Measurements from ENCODE around the gene SRSF2.
"Not testable (repeated sequence)": the region's sequence is repeated elsewhere in the genome, so short reads cannot be mapped to it uniquely, and the experiment has no call there.

The SRSF2 gene

DNA sequence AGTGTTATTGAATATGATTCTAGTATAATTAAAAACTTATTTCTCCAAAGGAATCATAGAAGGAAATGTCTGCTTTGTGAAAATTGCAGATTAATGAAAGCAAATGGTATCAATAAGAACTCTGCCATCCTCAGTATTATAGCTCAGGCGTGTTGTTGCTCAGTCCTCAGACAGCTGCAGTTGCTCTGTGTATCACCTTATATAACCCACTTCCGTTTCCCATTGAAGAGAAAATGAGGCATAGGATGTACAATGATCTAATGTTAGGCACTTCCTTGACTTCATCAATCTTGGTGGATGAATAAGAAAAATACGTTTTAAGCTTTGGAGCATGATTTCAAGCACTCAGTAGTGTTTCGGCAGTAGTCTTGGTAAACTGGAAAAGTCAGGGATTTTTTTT lies 14.9 kb upstream of the SRSF2 start:
- DNase-seq = no peak
- in situ Hi-C loops (cut with HindIII; ENCODE audit: low pct_ligation_motif_present, low sequenced_read_pairs) = no loop called here
- no peak overlapping the region for H3K4me3 ChIP-seq (ENCODE audit: low read depth, low read length)
- no peaks in the 10 kb centered on the region for H3K27me3 ChIP-seq (replicated peaks)
- peaks cover 3% of the 10 kb centered on the region for H3K36me3 ChIP-seq (replicated peaks)
- H3K27ac ChIP-seq = no peak overlapping the region
- TF ChIP-seq, protein P1, sequence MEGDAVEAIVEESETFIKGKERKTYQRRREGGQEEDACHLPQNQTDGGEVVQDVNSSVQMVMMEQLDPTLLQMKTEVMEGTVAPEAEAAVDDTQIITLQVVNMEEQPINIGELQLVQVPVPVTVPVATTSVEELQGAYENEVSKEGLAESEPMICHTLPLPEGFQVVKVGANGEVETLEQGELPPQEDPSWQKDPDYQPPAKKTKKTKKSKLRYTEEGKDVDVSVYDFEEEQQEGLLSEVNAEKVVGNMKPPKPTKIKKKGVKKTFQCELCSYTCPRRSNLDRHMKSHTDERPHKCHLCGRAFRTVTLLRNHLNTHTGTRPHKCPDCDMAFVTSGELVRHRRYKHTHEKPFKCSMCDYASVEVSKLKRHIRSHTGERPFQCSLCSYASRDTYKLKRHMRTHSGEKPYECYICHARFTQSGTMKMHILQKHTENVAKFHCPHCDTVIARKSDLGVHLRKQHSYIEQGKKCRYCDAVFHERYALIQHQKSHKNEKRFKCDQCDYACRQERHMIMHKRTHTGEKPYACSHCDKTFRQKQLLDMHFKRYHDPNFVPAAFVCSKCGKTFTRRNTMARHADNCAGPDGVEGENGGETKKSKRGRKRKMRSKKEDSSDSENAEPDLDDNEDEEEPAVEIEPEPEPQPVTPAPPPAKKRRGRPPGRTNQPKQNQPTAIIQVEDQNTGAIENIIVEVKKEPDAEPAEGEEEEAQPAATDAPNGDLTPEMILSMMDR (IDR thresholded peaks at IDR 0.05; ENCODE audit: low read depth, low read length, missing control alignments) = no peak

DNA sequence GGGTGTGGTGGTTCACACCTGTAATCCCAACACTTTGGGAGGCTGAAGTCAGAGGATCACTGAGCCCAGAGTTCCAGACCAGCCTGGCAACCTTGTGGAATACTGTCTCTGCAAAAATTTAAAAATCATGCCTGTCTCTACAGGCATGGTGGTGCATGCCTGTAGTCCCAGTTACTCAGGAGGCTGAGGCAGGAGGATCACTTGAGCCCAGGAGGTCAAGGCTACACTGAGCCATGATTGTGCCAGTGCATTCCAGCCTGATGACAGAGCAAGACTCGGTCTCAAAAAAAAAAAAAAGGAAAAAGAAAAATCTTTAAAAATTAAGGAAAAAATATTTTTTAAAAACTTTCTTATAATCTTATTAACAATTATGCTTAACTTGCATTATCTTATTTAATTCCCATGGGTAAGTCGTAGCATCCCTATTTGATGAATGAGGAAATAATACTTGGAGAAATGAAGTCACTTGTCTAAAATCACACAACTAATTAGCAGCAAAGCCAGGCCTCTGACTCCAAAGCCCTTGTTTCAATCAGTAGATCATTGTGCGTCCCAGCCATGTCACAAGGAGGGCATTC lies 14.4 kb upstream of the SRSF2 start:
- Histone ChIP-seq H3K36me3 (replicated peaks) (peaks cover 3% of the 10 kb centered on the region), H3K27me3 (replicated peaks) (no peaks in the 10 kb centered on the region), H3K4me3 (ENCODE audit: low read depth, low read length) (no peak overlapping the region), H3K27ac (no peak overlapping the region)
- TF ChIP-seq, protein P1 (IDR thresholded peaks at IDR 0.05; ENCODE audit: low read depth, low read length, missing control alignments) = no peak
- DNase-seq = no peak
- in situ Hi-C loops (cut with HindIII; ENCODE audit: low pct_ligation_motif_present, low sequenced_read_pairs) = no loop called here

DNA sequence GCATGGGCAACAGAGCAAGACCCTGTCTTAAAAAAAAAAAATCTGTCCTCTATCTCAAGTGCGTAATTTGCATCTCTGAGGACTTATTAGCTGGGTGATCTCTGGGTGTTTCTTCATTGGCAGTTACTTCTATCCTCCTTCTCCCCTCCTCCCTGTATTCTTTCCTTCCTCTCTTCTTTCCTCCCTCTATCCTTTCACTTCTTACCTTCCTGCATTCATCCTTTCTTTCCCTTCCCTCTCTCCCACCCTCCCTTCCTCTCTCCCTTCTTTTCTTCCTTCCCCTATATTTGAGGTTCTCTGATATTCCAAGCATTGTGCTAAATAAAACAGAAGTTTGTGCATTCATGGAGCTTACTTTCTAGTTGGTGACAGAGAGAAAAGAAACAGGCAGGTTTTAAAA lies 11.5 kb upstream of the SRSF2 start:
- in situ Hi-C loops (cut with HindIII; ENCODE audit: low pct_ligation_motif_present, low sequenced_read_pairs) = no loop called here

DNA sequence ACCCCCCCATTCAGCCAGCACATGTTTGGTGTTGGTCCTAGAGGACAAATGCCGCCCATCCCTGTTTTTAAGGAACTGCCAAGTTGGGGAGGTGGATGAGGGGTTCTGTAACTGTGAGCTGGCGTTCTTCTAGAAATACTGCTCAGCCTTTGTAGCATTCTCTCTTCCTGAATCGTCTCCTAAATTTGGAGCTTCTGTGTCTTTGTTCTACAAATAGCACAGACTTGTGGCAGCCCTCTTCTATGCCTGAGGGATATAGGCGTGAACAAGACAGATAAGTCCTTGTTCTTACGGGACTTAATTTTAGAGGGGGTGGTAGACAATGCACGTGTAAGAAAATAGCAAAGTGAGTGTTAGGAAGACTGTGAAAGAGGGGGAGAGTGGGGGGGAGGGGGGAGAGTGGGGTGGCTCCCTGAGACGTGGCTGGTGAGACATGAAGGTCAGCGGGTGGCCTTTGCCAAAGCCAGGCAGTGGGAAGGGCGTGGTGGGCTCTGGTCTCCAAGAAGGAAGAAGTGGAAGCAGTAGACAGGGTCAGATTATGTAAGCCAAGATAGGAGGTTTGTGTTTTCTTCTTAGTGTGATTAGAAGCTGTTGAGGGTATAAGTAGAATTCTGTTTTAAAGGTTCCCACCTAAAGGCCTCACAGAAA lies 10.7 kb upstream of the SRSF2 start:
- Histone ChIP-seq H3K27me3 (replicated peaks) (no peaks in the 10 kb centered on the region), H3K4me3 (ENCODE audit: low read depth, low read length) (no peak overlapping the region), H3K27ac (no peak overlapping the region), H3K36me3 (replicated peaks) (peaks cover 13% of the 10 kb centered on the region)
- DNase-seq = no peak
- TF ChIP-seq, protein P1 (IDR thresholded peaks at IDR 0.05; ENCODE audit: low read depth, low read length, missing control alignments) = no peak
- in situ Hi-C loops (cut with HindIII; ENCODE audit: low pct_ligation_motif_present, low sequenced_read_pairs) = no loop called here

More for the DNA sequence above, 11.5 kb upstream of the SRSF2 start:
- H3K27me3 ChIP-seq (replicated peaks) = no peaks in the 10 kb centered on the region
- H3K27ac ChIP-seq = no peak overlapping the region
- H3K4me3 ChIP-seq (ENCODE audit: low read depth, low read length) = no peak overlapping the region
- TF ChIP-seq, protein P1 (IDR thresholded peaks at IDR 0.05; ENCODE audit: low read depth, low read length, missing control alignments) = no peak
- no peak for DNase-seq
- H3K36me3 ChIP-seq (replicated peaks) = peaks cover 13% of the 10 kb centered on the region

DNA sequence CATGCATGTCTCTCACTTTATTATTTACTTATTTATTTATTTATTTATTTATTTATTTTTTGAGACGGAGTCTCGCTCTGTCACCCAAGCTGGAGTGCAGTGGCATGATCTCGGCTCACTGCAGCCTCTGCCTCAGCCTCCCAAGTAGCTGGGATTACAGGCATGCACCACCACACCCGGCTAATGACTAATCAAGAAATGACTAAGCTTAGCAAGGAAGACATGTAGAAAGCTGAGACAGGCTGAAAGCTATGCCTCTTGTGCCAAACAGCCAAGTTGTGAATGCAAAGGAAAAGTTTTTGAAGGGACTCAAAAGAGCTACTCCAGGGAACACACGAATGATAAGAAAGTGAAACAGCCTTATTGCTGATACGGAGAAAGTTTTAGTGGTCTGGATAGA lies 8.7 kb upstream of the SRSF2 start:
- in situ Hi-C loops (cut with HindIII; ENCODE audit: low pct_ligation_motif_present, low sequenced_read_pairs); H3K4me3 ChIP-seq (ENCODE audit: low read depth, low read length); H3K27me3 ChIP-seq (replicated peaks); DNase-seq; H3K27ac ChIP-seq: not testable (repeated sequence)
- H3K36me3 ChIP-seq (replicated peaks) = peaks cover 13% of the 10 kb centered on the region

DNA sequence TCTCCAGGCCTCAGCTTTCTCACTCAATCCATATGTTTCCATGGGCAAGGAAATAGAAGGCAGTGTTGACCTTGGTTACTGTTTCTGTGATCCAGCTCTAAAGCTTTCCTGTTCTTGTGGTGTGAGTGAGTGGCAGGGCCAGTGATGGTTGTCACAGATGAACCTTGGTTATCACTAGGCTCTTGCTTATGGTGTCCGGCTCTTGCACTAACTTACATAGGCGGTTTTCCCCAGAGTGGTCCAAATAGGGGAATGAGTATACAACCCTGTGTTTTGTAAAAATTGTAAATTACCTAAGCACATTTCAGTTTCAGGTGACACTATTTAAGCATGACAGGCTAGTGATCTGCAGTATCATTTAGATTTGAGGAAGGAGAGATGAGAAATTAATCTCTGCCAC lies 7.6 kb upstream of the SRSF2 start:
- H3K36me3 ChIP-seq (replicated peaks) = peaks cover 13% of the 10 kb centered on the region
- no peak for DNase-seq

More for the DNA sequence above, 7.6 kb upstream of the SRSF2 start:
- TF ChIP-seq, protein P1 (IDR thresholded peaks at IDR 0.05; ENCODE audit: low read depth, low read length, missing control alignments) = no peak
- Histone ChIP-seq H3K27me3 (replicated peaks) (no peaks in the 10 kb centered on the region), H3K4me3 (ENCODE audit: low read depth, low read length) (no peak overlapping the region), H3K27ac (no peak overlapping the region)
- in situ Hi-C loops (cut with HindIII; ENCODE audit: low pct_ligation_motif_present, low sequenced_read_pairs) = no loop called here
